Tibial nerve (tissue), 4 donors: ENCODE results near the gene ZNF385D. TPM values are rescaled to one million over a fixed set of nuclear protein-coding genes. Genes with fewer than 3 reads are reported as not detected.

Experiments
- DNase-seq, 2 donors: peaks; one replicate each; pipeline ENCODE4 v3.0.0-alpha.2; 2019; ENCODE audit warnings: low spot score in 2 of 2
- H3K27ac ChIP-seq, 4 donors: fragments of 200-600 bp; sonication (generic) in 3 of 4; one replicate each; pipeline ENCODE4 v1.5.1; 2017 to 2019; ENCODE audit warnings: mild to moderate bottlenecking in 1 of 4
- H3K27me3 ChIP-seq, 2 donors: fragments of 200-600 bp; sonication (generic) in 1 of 2; one replicate each; pipeline versions ENCODE4 v1.5.1 to v1.6.0; 2017 to 2019
- H3K36me3 ChIP-seq, 3 donors: fragments of 200-600 bp; sonication (generic); one replicate each; pipeline ENCODE4 v1.5.1; 2018 to 2019
- H3K4me1 ChIP-seq, 4 donors: fragments of 200-600 bp; sonication (generic) in 3 of 4; one replicate each; pipeline ENCODE4 v1.5.1; 2017 to 2019
- H3K4me3 ChIP-seq, 4 donors: fragments of 200-600 bp; sonication (generic) in 3 of 4; one replicate each; pipeline ENCODE4 v1.5.1; 2017 to 2019; ENCODE audit warnings: mild to moderate bottlenecking in 1 of 4, moderate library complexity in 1 of 4
- H3K9me3 ChIP-seq, 4 donors: fragments of 200-600 bp; sonication (generic) in 3 of 4; one replicate each; pipeline ENCODE4 v1.5.1; 2017 to 2019
- CTCF ChIP-seq, 5 experiments: fragments of 200-600 bp in 3 of 5; fragments of 450-650 bp in 2 of 5; sonication (generic) in 3 of 5; IDR thresholded peaks; one replicate each; pipeline ENCODE4 v1.5.1; 2016 to 2019; ENCODE audit warnings: antibody characterized with exemption in 5 of 5, mild to moderate bottlenecking in 3 of 5, moderate library complexity in 2 of 5
- EP300 ChIP-seq, 2 donors: sonication (generic); formaldehyde crosslinking; IDR thresholded peaks; one replicate each; pipeline ENCODE4 v1.6.1; 2017; ENCODE audit warnings: antibody characterized with exemption in 2 of 2, mild to moderate bottlenecking in 1 of 2
- POLR2A ChIP-seq, 2 donors: fragments of 450-650 bp; IDR thresholded peaks; one replicate each; pipeline ENCODE4 v1.6.1; 2017; ENCODE audit warnings: antibody characterized with exemption in 2 of 2, mild to moderate bottlenecking in 2 of 2, moderate library complexity in 2 of 2
- WGBS, 2 donors: methylation state at CpG; one replicate each; pipeline ENCODE4 v1.1.5; 2018; 5-methylcytosine and 5-hydroxymethylcytosine counted together
- total RNA-seq, 4 donors: library from RNA; depleted of rRNA; stranded (reverse); fragments of >200 nt; gene quantifications; one replicate each; pipeline ENCODE4 v1.1.0, GENCODE V29; 2016

ZNF385D gene
- 1 to 10 TPM; 2.7 to 9.0 (median 4.4) TPM for total RNA-seq

GRCh38 chr3:21750831-21751391 is at the start of gene ZNF385D:
Gene ZNF385D, minus strand, starts transcription at chr3:21751210. Its CDS starts 294 bp downstream, at chr3:21750916.
- no peaks in the 10 kb centered on the region for H3K36me3 ChIP-seq
- peak within 1 kb of the TSS in 1 of 4 donors; percentile 56 for H3K27ac ChIP-seq
- peak; percentile 27 for DNase-seq
- peak within 1 kb of the TSS; percentile 16 to 52 (median 27) for H3K4me3 ChIP-seq
- TF ChIP-seq EP300 (IDR thresholded peaks at IDR 0.05) (no peak), CTCF (IDR thresholded peaks at IDR 0.05) (no peak), POLR2A (IDR thresholded peaks at IDR 0.05) (no peak)
- WGBS, 2 donors = 0 to 3% methylated on average over 8 to 26 of the region's 31 CpGs
- peaks cover 0 to 29% (median 0%) of the 10 kb centered on the region in 4 donors for H3K4me1 ChIP-seq
- no peaks in the 10 kb centered on the region for H3K27me3 ChIP-seq
- H3K9me3 ChIP-seq = no peaks in the 10 kb centered on the region

- WGBS, 2 donors = 89 to 95% methylated on average over 9 of the region's 9 CpGs
- Histone ChIP-seq H3K36me3 (no peaks in the 10 kb centered on the region), H3K4me3 (no peak overlapping the region), H3K9me3 (peaks cover 0 to 17% (median 0%) of the 10 kb centered on the region in 4 donors), H3K27ac (no peak overlapping the region), H3K27me3 (no peaks in the 10 kb centered on the region), H3K4me1 (peaks cover 0 to 10% (median 0%) of the 10 kb centered on the region in 4 donors)
- DNase-seq = no peak
- TF ChIP-seq CTCF (IDR thresholded peaks at IDR 0.05) (no peak), POLR2A (IDR thresholded peaks at IDR 0.05) (no peak), EP300 (IDR thresholded peaks at IDR 0.05) (no peak)
Measured at GRCh38 chr3:21798356-21799088, 47.5 kb upstream of the ZNF385D start.

- 8 to 21% methylated on average over 2 of the region's 2 CpGs for WGBS, 2 donors
- Histone ChIP-seq H3K9me3 (peaks cover 0 to 17% (median 0%) of the 10 kb centered on the region in 4 donors), H3K27ac (no peak overlapping the region), H3K27me3 (no peaks in the 10 kb centered on the region), H3K36me3 (no peaks in the 10 kb centered on the region), H3K4me3 (no peak overlapping the region), H3K4me1 (peaks cover 0 to 9% (median 0%) of the 10 kb centered on the region in 4 donors)
- TF ChIP-seq CTCF (IDR thresholded peaks at IDR 0.05) = no peak
- TF ChIP-seq EP300 (IDR thresholded peaks at IDR 0.05) = no peak
- TF ChIP-seq POLR2A (IDR thresholded peaks at IDR 0.05) = no peak
- no peak for DNase-seq
Measured at GRCh38 chr3:21795921-21796320, 44.9 kb upstream of the ZNF385D start.

- WGBS, 2 donors = 32 to 41% methylated on average over 5 of the region's 5 CpGs
- DNase-seq = no peak
- H3K36me3 ChIP-seq = no peaks in the 10 kb centered on the region
- no peak overlapping the region for H3K4me3 ChIP-seq
- no peak overlapping the region for H3K27ac ChIP-seq
- H3K9me3 ChIP-seq = peaks cover 0 to 13% (median 0%) of the 10 kb centered on the region in 4 donors
- TF ChIP-seq EP300 (IDR thresholded peaks at IDR 0.05) = no peak
- TF ChIP-seq POLR2A (IDR thresholded peaks at IDR 0.05) = no peak
- no peak for TF ChIP-seq CTCF (IDR thresholded peaks at IDR 0.05)
- H3K4me1 ChIP-seq = peaks cover 0 to 9% (median 0%) of the 10 kb centered on the region in 4 donors
- H3K27me3 ChIP-seq = no peaks in the 10 kb centered on the region
Measured at GRCh38 chr3:21795152-21795837, 44.3 kb upstream of the ZNF385D start.
